Nephron progenitor cell (in vitro differentiated cells): ENCODE measurements around the gene OS9.

ENCODE experiments used
- DNase-seq: peaks from one replicate; pipeline ENCODE4 v3.0.0; 2021
- H3K27ac Mint-ChIP-seq: 2 replicates; pipeline ENCODE4 v1.8.0; 2021; ENCODE audit warnings: mild to moderate bottlenecking, moderate library complexity, mixed read lengths
- H3K27me3 Mint-ChIP-seq: 2 replicates; pipeline ENCODE4 v1.8.0; 2021; ENCODE audit warnings: mild to moderate bottlenecking, low read depth, mixed read lengths; ENCODE audit not compliant: poor library complexity
- H3K36me3 Mint-ChIP-seq: 2 replicates; pipeline ENCODE4 v1.8.0; 2021; ENCODE audit warnings: low read depth, mixed read lengths
- H3K4me1 Mint-ChIP-seq: 2 replicates; pipeline ENCODE4 v1.8.0; 2021; ENCODE audit warnings: mixed read lengths
- H3K4me3 Mint-ChIP-seq: 2 replicates; pipeline ENCODE4 v1.8.0; 2021; ENCODE audit warnings: mild to moderate bottlenecking, moderate library complexity, mixed read lengths
- H3K9me3 Mint-ChIP-seq: 2 replicates; pipeline ENCODE4 v1.8.0; 2021; ENCODE audit warnings: mild to moderate bottlenecking, moderate library complexity, mixed read lengths
- CTCF ChIP-seq: fragments of 200-600 bp; sonication (generic); IDR thresholded peaks from 2 replicates; pipeline ENCODE4 v1.5.0; 2021; ENCODE audit warnings: antibody characterized with exemption

OS9 gene

GRCh38 chr12:57769594-57769993 is 75.7 kb downstream of the OS9 start:
- peaks cover 33% of the 10 kb centered on the region for H3K36me3 Mint-ChIP-seq
- no peaks in the 10 kb centered on the region for H3K9me3 Mint-ChIP-seq
- TF ChIP-seq CTCF: no peak
- DNase-seq: no peak
- H3K4me1 Mint-ChIP-seq: peaks cover 46% of the 10 kb centered on the region
- H3K4me3 Mint-ChIP-seq: peak overlapping the region; percentile 51
- no peak overlapping the region for H3K27ac Mint-ChIP-seq
- peaks cover 54% of the 10 kb centered on the region for H3K27me3 Mint-ChIP-seq

- no peaks in the 10 kb centered on the region for H3K9me3 Mint-ChIP-seq
Measured at GRCh38 chr12:57770734-57771133, 76.8 kb downstream of the OS9 start.

More at GRCh38 chr12:57770734-57771133, 76.8 kb downstream of the OS9 start:
- Mint-ChIP-seq H3K36me3 (peaks cover 36% of the 10 kb centered on the region), H3K27me3 (peaks cover 43% of the 10 kb centered on the region), H3K4me3 (peak overlapping the region; percentile 99), H3K4me1 (peaks cover 46% of the 10 kb centered on the region), H3K27ac (no peak overlapping the region)
- TF ChIP-seq CTCF: no peak
- DNase-seq: no peak
